HCT116 (cell line): ENCODE data around the gene ABCB8. TPM values are rescaled to one million over a fixed set of nuclear protein-coding genes. Genes with fewer than 3 reads are reported as not detected.

Experiments used
- ATAC-seq: fragments of 200-7000 bp; cut with Tn5 transposase; 2 replicates; pipeline ENCODE4 v1.9.1; 2020; ENCODE audit warnings: mild to moderate bottlenecking, moderate library complexity
- BruUV-seq: library from RNA; stranded (reverse); fragments of 400-500 nt; replicated peaks from 2 replicates; lab custom pipeline; 2021; lab: Mats Ljungman, UMichigan
- CTCF ChIA-PET: fragments of 300-600 bp; sonication (Branson Sonifier 250); formaldehyde crosslinking; loops from one replicate; lab custom pipeline; 2021; ENCODE audit warnings: antibody characterized with exemption; lab: Charles Lee
- POLR2A ChIA-PET: fragments of 300-600, 350-600 bp; sonication (Branson Sonifier 250); formaldehyde crosslinking; loops from one replicate; lab custom pipeline; 2021; ENCODE audit warnings: antibody characterized with exemption; lab: Charles Lee
- RAD21 ChIA-PET, 2 experiments: fragments of 300-600 bp; sonication (Branson Sonifier 250); formaldehyde crosslinking; loops; one replicate each; lab custom pipeline; 2023; ENCODE audit warnings: low total read pairs in 2 of 2; ENCODE audit not compliant: uncharacterized antibody in 2 of 2, unreplicated experiment in 2 of 2, low non-redundant PET in 1 of 2; lab: Charles Lee
- DNase-seq: peaks from one replicate; pipeline ENCODE4 v3.0.0-alpha.2; 2010; ENCODE audit warnings: low read depth, low spot score
- H2AFZ ChIP-seq: fragments of 200-600 bp; shearing (Covaris generic), sonication (generic); 2 replicates; pipeline ENCODE4 v1.6.1; 2017; ENCODE audit warnings: low read depth, mixed run types, mixed read lengths, antibody characterized with exemption, low read length; ENCODE audit not compliant: poor library complexity, severe bottlenecking
- H3K27ac ChIP-seq: 2 replicates; pipeline ENCODE4 v1.5.1; 2012; ENCODE audit warnings: low read depth, low read length
- H3K27me3 ChIP-seq: fragments of 200-600 bp; sonication (generic); 2 replicates; pipeline ENCODE4 v1.6.1; 2016; ENCODE audit warnings: mixed run types, low read length, mixed read lengths; ENCODE audit not compliant: insufficient read depth
- H3K36me3 ChIP-seq, 2 experiments: fragments of 200-500 bp in 1 of 2; fragments of 200-600 bp in 1 of 2; sonication (Bioruptor generic) in 1 of 2; sonication (generic) in 1 of 2; 2 replicates each; pipeline versions ENCODE4 v1.5.1 to v1.6.1; 2014 to 2016; ENCODE audit warnings: low read length in 2 of 2, inconsistent platforms in 1 of 2, mixed read lengths in 1 of 2, mixed run types in 1 of 2; ENCODE audit not compliant: insufficient read depth in 2 of 2, control insufficient read depth in 1 of 2
- H3K4me1 ChIP-seq, 2 experiments: fragments of 200-600 bp in 1 of 2; sonication (generic) in 1 of 2; 2 replicates each; pipeline versions ENCODE4 v1.5.1 to v1.6.1; 2012 to 2017; ENCODE audit warnings: low read length in 2 of 2, inconsistent platforms in 1 of 2, mild to moderate bottlenecking in 1 of 2, mixed read lengths in 1 of 2, mixed run types in 1 of 2, moderate library complexity in 1 of 2; ENCODE audit not compliant: insufficient read depth in 2 of 2, control insufficient read depth in 1 of 2
- H3K4me2 ChIP-seq: fragments of 200-600 bp; sonication (generic); 2 replicates; pipeline ENCODE4 v1.6.1; 2017; ENCODE audit warnings: mixed run types, low read length, mixed read lengths
- H3K4me3 ChIP-seq, 2 experiments: fragments of 200-600 bp in 1 of 2; sonication (generic) in 1 of 2; replicated peaks in 1 of 2; 2 replicates each; pipeline ENCODE4 v1.5.1; 2011 to 2016; ENCODE audit warnings: low read length in 2 of 2, control low read depth in 1 of 2, low read depth in 1 of 2, mild to moderate bottlenecking in 1 of 2, mixed read lengths in 1 of 2, mixed run types in 1 of 2
- H3K79me2 ChIP-seq: fragments of 200-600 bp; sonication (generic); 2 replicates; pipeline ENCODE4 v1.6.1; 2017; ENCODE audit warnings: mild to moderate bottlenecking, mixed run types, low read length, moderate library complexity, mixed read lengths; ENCODE audit not compliant: insufficient read depth
- H3K9ac ChIP-seq: fragments of 200-600 bp; sonication (generic); 2 replicates; pipeline ENCODE4 v1.6.1; 2016; ENCODE audit warnings: low read length, mixed read lengths
- H3K9me2 ChIP-seq: fragments of 200-600 bp; sonication (generic), shearing (Covaris generic); 2 replicates; pipeline ENCODE4 v1.6.1; 2017; ENCODE audit warnings: mixed run types, mild to moderate bottlenecking, moderate library complexity; ENCODE audit not compliant: insufficient read depth
- H3K9me3 ChIP-seq, 2 experiments: fragments of 200-500 bp in 1 of 2; fragments of 200-600 bp in 1 of 2; sonication (Bioruptor generic) in 1 of 2; sonication (generic) in 1 of 2; 2 replicates each; pipeline ENCODE4 v1.6.1; 2014 to 2017; ENCODE audit warnings: low read length in 2 of 2, mixed read lengths in 2 of 2, inconsistent platforms in 1 of 2, low read depth in 1 of 2, mild to moderate bottlenecking in 1 of 2, mixed run types in 1 of 2, moderate library complexity in 1 of 2; ENCODE audit not compliant: control insufficient read depth in 1 of 2, insufficient read depth in 1 of 2
- H4K20me1 ChIP-seq: fragments of 200-600 bp; sonication (generic), shearing (Covaris generic); 2 replicates; pipeline ENCODE4 v1.6.1; 2017; ENCODE audit warnings: mixed run types, mild to moderate bottlenecking, moderate library complexity; ENCODE audit not compliant: insufficient read depth
- ATF3 ChIP-seq: IDR thresholded peaks from 2 replicates; pipeline ENCODE4 v1.6.1; 2012
- CBX3 ChIP-seq: IDR thresholded peaks from 2 replicates; pipeline ENCODE4 v1.6.1; 2012; ENCODE audit warnings: low read depth
- EGR1 ChIP-seq: IDR thresholded peaks from 2 replicates; pipeline ENCODE4 v1.6.1; 2012; ENCODE audit warnings: low read depth
- ELF1 ChIP-seq: IDR thresholded peaks from 2 replicates; pipeline ENCODE4 v1.6.1; 2012; ENCODE audit warnings: low read depth, borderline replicate concordance
- EZH2 ChIP-seq: fragments of 200-600 bp; sonication (generic); IDR thresholded peaks from 2 replicates; pipeline ENCODE4 v1.6.1; 2017; ENCODE audit warnings: antibody characterized with exemption, mixed run types
- EZH2phosphoT487 ChIP-seq: fragments of 200-600 bp; IDR thresholded peaks from 2 replicates; pipeline ENCODE4 v1.6.1; 2018; ENCODE audit warnings: antibody characterized with exemption, borderline replicate concordance
- FOSL1 ChIP-seq: IDR thresholded peaks from 2 replicates; pipeline ENCODE4 v1.6.1; 2012; ENCODE audit warnings: low read depth
- MAX ChIP-seq: IDR thresholded peaks from 2 replicates; pipeline ENCODE4 v1.6.1; 2012
- POLR2A ChIP-seq: IDR thresholded peaks from 2 replicates; pipeline ENCODE4 v1.7.0; 2011; ENCODE audit warnings: borderline replicate concordance; ENCODE audit not compliant: insufficient read depth, insufficient read length; ENCODE audit errors: extremely low read depth
- RAD21 ChIP-seq: IDR thresholded peaks from 2 replicates; pipeline ENCODE4 v1.6.1; 2012; ENCODE audit warnings: low read depth, mild to moderate bottlenecking
- SIN3A ChIP-seq: IDR thresholded peaks from 2 replicates; pipeline ENCODE4 v1.6.1; 2012; ENCODE audit warnings: low read depth
- SRF ChIP-seq: IDR thresholded peaks from 2 replicates; pipeline ENCODE4 v1.6.1; 2012; ENCODE audit warnings: low read depth
- TCF7L2 ChIP-seq: IDR thresholded peaks from 2 replicates; pipeline ENCODE4 v1.7.0; 2011; ENCODE audit warnings: borderline replicate concordance, inconsistent platforms; ENCODE audit not compliant: insufficient read depth, insufficient read length; ENCODE audit errors: extremely low read depth
- YY1 ChIP-seq: IDR thresholded peaks from 2 replicates; pipeline ENCODE4 v1.6.1; 2011; ENCODE audit warnings: low read length, low read depth, moderate library complexity, mild to moderate bottlenecking; ENCODE audit not compliant: insufficient replicate concordance; ENCODE audit errors: extremely low read depth
- ZBTB33 ChIP-seq: IDR thresholded peaks from 2 replicates; pipeline ENCODE4 v1.6.1; 2011; ENCODE audit warnings: mild to moderate bottlenecking, low read length, moderate library complexity; ENCODE audit not compliant: insufficient replicate concordance; ENCODE audit errors: extremely low read depth
- ZFX ChIP-seq: fragments of 450-650 bp; IDR thresholded peaks from 2 replicates; pipeline ENCODE4 v1.6.1; 2017
- ZNF274 ChIP-seq: fragments of 200-500 bp; sonication (Bioruptor generic); IDR thresholded peaks from 2 replicates; pipeline ENCODE4 v1.6.1; 2014; ENCODE audit warnings: mild to moderate bottlenecking, low read depth, low read length, inconsistent platforms
- intact Hi-C: fragments of 100-400 bp; cut with micrococcal nuclease; formaldehyde crosslinking; loops from 2 replicates; pipeline ENCODE4 v1.10.0; 2022
- total RNA-seq: library from RNA; stranded (reverse); gene quantifications from one replicate; pipeline ENCODE4 v1.2.1, GENCODE V29; 2021; ENCODE audit not compliant: unreplicated experiment

Gene ABCB8
- total RNA-seq, 1 experiment from 2014 or later, result 55.2 TPM

GRCh38 chr7:151064993-151065392 lies 36.7 kb downstream of the ABCB8 start:
- CTCF ChIA-PET, result no interaction called here
- no peak overlapping the region for H2AFZ ChIP-seq
- TF ChIP-seq EZH2phosphoT487 (no peak), ELF1 (no peak)
- peaks cover 75% of the 10 kb centered on the region for H3K79me2 ChIP-seq
- peaks cover 33 to 40% of the 10 kb centered on the region in 2 experiments for H3K36me3 ChIP-seq
- no peaks in the 10 kb centered on the region for H4K20me1 ChIP-seq
- intact Hi-C loops, result no loop called here
- ATAC-seq (no peak), DNase-seq (no peak)
- H3K9ac ChIP-seq, result no peak overlapping the region
- no peaks in the 10 kb centered on the region for H3K27me3 ChIP-seq
- no peaks in the 10 kb centered on the region for H3K9me2 ChIP-seq
- peaks cover 15 to 32% of the 10 kb centered on the region in 2 experiments for H3K4me1 ChIP-seq
- POLR2A ChIA-PET, result no interaction called here
- no peak overlapping the region for H3K4me3 ChIP-seq
- H3K27ac ChIP-seq, result no peak overlapping the region
- RAD21 ChIA-PET, result no interaction called here
- no TSS peak for BruUV-seq
- no peak overlapping the region for H3K4me2 ChIP-seq
- H3K9me3 ChIP-seq, result no peaks in the 10 kb centered on the region

GRCh38 chr7:151065516-151065915 lies 37.3 kb downstream of the ABCB8 start:
- ATAC-seq (no peak), DNase-seq (no peak)
- H2AFZ ChIP-seq, result no peak overlapping the region
- no peak overlapping the region for H3K27ac ChIP-seq
- peaks cover 70% of the 10 kb centered on the region for H3K79me2 ChIP-seq
- TF ChIP-seq ZBTB33 (no peak), POLR2A (no peak), ATF3 (no peak), EZH2phosphoT487 (no peak), YY1 (no peak), SIN3A (no peak), TCF7L2 (no peak), EGR1 (no peak), ZNF274 (no peak), RAD21 (no peak), SRF (no peak), ELF1 (no peak), EZH2 (no peak), FOSL1 (no peak), MAX (no peak), CBX3 (no peak), ZFX (no peak)
- no peaks in the 10 kb centered on the region for H3K9me3 ChIP-seq
- H3K9me2 ChIP-seq, result no peaks in the 10 kb centered on the region
- intact Hi-C loops, result no loop called here
- peaks cover 39 to 45% of the 10 kb centered on the region in 2 experiments for H3K36me3 ChIP-seq
- ChIA-PET POLR2A (no interaction called here), RAD21 (no interaction called here), CTCF (no interaction called here)
- H3K4me2 ChIP-seq, result no peak overlapping the region
- H3K27me3 ChIP-seq, result no peaks in the 10 kb centered on the region
- no peaks in the 10 kb centered on the region for H4K20me1 ChIP-seq
- no peak overlapping the region for H3K9ac ChIP-seq
- BruUV-seq, result no TSS peak
- H3K4me1 ChIP-seq, result peaks cover 15 to 30% of the 10 kb centered on the region in 2 experiments
- H3K4me3 ChIP-seq, result no peak overlapping the region
